IPS-18c (cell line): ENCODE data around the gene SNX24.
"Not testable (repeated sequence)": the region's sequence is repeated elsewhere in the genome, so short reads cannot be mapped to it uniquely, and the experiment has no call there.

ENCODE experiments used
- H3K4me3 ChIP-seq: 2 replicates; pipeline ENCODE4 v1.7.0; 2013; ENCODE audit warnings: low read depth, mild to moderate bottlenecking, low read length, moderate library complexity; ENCODE audit not compliant: insufficient read depth
- H3K9me3 ChIP-seq: one replicate; pipeline ENCODE4 v1.6.1; 2013; ENCODE audit warnings: mild to moderate bottlenecking, low read length, moderate library complexity; ENCODE audit not compliant: control insufficient read depth, insufficient read depth

The SNX24 gene

DNA sequence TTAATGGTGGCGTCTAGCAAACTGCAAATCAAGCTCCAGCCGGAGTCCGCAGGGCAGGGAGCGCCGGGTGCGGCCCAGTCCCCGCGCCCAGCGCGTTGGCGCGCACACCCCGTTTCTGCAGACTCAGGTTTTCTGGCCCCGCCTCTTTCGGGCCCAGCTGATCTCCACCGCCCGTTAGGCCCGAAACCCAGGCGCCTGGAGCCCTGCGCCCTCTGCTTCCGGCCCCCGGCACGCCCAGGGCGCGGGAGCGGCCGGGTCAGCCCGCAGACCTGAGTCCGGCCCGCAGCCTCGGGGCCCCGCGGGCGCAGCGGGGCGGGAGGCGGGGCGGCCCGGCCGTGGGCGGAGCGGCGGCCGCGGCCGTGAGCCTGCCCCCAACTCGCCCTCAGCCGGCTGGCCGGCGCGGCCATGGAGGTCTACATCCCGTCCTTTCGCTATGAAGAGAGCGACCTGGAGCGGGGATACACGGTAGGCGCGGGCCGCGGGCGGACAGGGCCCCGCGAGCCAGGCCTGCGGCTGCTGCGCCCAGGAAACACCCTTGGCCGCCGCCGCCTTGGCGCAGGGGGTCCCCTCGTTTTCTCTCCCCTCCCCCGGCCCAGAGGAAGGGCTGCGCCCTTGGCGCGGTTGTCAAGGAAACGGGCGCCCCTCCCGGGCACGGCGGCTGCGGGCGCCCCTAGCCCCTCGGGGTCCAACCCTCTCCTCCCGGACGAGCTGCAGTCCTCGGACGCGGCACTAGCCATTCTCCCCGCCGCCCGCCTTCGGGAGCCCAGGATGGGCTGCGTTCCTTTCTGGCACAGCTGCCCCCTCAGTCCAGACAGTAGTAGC lies at the start of gene SNX24:
Gene SNX24 (plus strand): TSS at position 385 of the 822 bp plus-strand sequence. CDS start 21 bp downstream, at position 406.
- H3K9me3 ChIP-seq: no peaks in the 10 kb centered on the region
- peak within 1 kb of the TSS; percentile 85 for H3K4me3 ChIP-seq

DNA sequence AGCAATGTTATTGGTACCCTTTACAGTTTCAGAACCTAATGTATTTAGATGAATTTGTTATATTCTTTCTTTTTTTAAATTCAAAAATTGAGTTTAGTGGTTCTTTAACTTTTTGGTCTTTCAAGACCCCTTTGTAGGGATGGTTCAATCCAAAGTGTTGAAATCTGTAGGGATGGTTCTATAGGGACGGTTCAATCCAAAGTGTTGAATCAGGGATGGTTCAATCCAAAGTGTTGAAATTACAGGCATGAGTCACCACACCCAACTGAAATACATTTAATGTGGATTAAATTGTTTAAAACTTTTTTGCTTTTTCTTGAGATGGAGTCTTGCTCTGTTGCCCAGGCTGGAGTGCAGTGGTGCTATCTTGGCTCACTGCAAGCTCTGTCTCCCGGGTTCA lies 39.9 kb upstream of the SNX24 start:
- H3K9me3 ChIP-seq: peaks cover 2% of the 10 kb centered on the region
- no peak overlapping the region for H3K4me3 ChIP-seq

GRCh38 chr5:122810405-122810804 lies 35.0 kb upstream of the SNX24 start:
- Histone ChIP-seq H3K4me3 (no peak overlapping the region), H3K9me3 (no peaks in the 10 kb centered on the region)

- Histone ChIP-seq H3K9me3 (no peaks in the 10 kb centered on the region), H3K4me3 (no peak overlapping the region)
Measured at GRCh38 chr5:122815218-122815767, 30.1 kb upstream of the SNX24 start.

- no peak overlapping the region for H3K4me3 ChIP-seq
- no peaks in the 10 kb centered on the region for H3K9me3 ChIP-seq
Measured at GRCh38 chr5:122816756-122817155, 28.7 kb upstream of the SNX24 start.

GRCh38 chr5:122831984-122832383 lies 13.4 kb upstream of the SNX24 start:
- H3K4me3 ChIP-seq: no peak overlapping the region

DNA sequence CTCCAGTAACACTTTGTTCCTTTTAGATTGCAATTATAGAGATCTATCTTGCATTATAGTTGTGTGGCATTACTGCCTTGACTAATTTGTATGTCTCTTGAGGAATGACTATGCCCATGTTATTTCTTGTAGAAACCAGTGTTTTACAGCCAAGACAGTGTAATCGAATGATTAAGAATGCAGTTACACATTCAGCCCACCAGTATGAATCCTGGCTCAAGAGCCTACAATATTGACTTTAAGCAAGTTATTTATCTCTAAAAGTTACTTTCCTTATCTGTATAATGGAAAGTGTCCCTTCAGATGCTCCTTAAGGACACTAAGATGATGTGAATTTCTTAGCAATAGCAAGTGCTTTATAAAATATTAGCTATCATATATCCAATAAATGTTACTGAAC lies 9.7 kb upstream of the SNX24 start:
- Histone ChIP-seq H3K4me3 (no peak overlapping the region), H3K9me3 (no peaks in the 10 kb centered on the region)

More at GRCh38 chr5:122831984-122832383, 13.4 kb upstream of the SNX24 start:
- H3K9me3 ChIP-seq: no peaks in the 10 kb centered on the region

- H3K4me3 ChIP-seq: no peak overlapping the region
Measured at GRCh38 chr5:122836947-122837346, 8.5 kb upstream of the SNX24 start.

DNA sequence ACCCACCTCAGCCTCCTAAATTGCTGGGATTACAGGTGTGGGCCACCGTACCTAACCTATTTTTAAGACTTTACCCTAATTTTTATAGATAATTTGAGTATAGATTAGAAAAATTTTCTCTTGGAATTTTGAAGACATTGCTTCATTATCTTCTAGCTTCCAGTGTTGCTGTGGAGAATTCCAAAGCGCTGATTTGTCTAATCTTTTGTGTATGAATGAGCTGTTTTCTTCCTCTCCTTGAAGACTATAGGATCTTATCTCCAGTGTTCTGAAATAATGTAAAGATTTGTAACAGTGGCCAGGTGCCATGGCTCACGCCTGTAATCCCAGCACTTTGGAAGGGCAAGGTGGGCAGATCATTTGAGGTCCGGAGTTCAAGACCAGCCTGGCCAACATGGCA lies 5.7 kb upstream of the SNX24 start:
- Histone ChIP-seq H3K9me3 (no peaks in the 10 kb centered on the region), H3K4me3 (no peak overlapping the region)

More at GRCh38 chr5:122836947-122837346, 8.5 kb upstream of the SNX24 start:
- H3K9me3 ChIP-seq: no peaks in the 10 kb centered on the region

GRCh38 chr5:122842016-122842580 lies 3.3 kb upstream of the SNX24 start:
- no peak overlapping the region for H3K4me3 ChIP-seq
- no peaks in the 10 kb centered on the region for H3K9me3 ChIP-seq

DNA sequence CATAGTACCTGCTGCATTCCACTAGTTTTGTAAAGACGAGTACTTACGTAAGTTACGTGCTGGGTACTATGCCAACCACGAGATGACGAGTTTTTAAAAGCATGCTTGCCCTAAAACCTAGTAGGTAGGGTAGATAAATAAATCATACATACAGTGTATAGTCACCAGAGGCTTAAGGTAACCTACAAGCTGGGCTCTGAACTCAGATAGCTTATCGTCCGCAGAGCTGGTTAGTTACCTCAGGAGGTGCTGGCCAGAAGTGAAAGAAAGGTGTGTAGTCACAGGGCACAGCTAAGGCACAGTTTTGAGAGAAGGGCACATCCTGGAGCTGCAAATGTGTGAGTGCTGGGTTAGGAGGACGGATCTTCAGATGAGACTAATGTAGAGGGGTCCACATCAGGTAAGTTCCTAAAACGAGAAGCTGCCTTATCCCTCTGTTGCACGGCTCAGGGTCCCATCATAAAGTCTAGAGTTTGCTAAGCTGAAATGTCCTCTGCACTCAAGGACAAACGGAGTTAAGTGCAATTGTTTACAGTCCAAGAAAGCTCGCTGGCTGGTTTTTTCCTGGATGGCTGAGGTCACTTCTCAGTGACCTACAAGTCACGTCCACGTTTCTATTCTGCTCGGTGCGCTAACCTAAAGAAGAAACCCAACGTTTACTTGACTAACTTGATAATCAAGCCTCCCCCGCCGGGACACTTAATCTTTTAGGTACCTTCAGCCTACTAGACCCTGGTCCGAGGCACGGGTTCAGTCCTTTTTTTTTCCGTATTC lies 1.1 kb upstream of the SNX24 start:
- Histone ChIP-seq H3K4me3 (peak overlapping the region; percentile 85; the same call in 1 of the 2 replicates), H3K9me3 (no peaks in the 10 kb centered on the region)

DNA sequence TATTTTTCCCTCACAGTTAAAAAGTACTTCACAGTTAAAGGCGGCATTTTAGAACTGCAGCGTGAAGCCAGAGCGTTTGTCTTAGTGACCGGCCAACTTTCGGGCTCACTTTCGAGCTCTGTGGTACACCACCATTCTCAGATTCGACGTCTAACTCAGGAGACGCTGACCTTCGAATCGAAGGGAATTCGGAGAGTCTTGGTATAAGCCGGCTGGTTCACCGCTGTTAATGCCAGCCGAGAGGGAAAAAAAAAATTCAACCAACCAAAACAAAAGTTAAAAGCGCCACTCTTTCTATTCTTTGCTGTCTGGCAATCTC lies 544 bp upstream of the SNX24 start:
- Histone ChIP-seq H3K4me3 (peak overlapping the region; percentile 85; the same call in 1 of the 2 replicates), H3K9me3 (no peaks in the 10 kb centered on the region)

DNA sequence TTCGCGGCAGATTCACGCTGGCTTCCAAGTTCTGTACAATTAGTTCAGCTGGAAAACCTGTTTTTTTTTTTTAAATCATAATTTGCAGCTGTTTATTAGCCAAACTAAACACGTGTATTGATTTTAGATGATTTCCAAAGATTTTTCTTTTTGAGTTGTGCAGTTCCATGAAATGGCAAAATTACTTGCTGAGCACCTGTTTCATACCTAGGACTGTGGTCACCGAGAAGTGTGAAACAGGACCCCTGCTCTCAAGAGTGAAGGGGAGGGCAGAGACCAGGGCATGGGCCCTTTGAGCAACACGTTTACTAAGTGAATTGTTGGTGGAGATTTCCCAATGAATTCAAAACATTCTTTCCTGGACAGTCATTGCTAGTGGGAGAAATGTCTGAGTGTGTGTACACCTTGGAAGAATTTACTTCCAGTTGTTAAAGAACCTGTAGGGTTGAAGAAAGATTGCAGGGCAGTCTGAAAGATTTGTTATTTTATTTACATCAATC lies 688 bp downstream of the SNX24 start:
- Histone ChIP-seq H3K4me3 (peak overlapping the region; percentile 85), H3K9me3 (no peaks in the 10 kb centered on the region)

DNA sequence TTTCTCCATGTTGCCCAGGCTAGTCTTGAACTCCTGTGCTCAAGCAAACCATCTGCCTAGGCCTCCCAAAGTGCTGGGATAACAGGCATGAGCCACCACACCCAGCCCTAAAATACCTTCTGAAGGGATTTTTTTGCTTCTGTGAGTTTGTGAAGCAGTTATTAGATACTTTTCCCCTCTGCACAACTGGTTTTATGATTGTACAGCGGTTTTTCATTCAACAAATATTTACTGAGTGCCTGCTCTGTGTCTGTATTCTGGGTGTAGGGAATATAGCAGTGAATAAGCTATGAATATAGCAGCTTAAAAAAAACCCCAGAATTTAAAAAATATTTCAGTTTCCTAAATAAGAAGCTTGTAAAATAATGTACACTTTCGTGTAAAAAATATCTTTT lies 2.3 kb downstream of the SNX24 start:
- H3K9me3 ChIP-seq: no peaks in the 10 kb centered on the region
- H3K4me3 ChIP-seq: no peak overlapping the region

DNA sequence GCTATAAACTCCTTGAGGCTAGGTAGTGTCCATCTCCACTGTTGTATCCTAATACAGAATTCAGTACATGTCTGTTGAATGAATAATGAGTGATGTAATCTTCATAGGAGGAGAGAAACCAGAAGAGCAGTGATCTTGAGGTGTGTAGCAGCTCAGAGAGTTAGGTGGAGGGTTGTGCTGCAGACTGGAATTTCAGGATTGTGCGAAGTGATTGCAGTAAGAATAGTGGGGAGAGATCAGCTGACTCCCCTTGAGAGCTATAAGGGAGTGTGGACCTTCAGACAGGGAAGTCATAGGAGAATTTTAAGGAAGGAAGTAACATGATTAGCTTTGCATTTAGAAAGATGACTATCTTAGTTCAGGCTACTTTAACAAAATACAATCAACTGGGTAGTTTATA lies 4.4 kb downstream of the SNX24 start:
- H3K9me3 ChIP-seq: no peaks in the 10 kb centered on the region
- no peak overlapping the region for H3K4me3 ChIP-seq

GRCh38 chr5:122857538-122857937 lies 12.1 kb downstream of the SNX24 start:
- not testable (repeated sequence) for H3K9me3 ChIP-seq, H3K4me3 ChIP-seq

DNA sequence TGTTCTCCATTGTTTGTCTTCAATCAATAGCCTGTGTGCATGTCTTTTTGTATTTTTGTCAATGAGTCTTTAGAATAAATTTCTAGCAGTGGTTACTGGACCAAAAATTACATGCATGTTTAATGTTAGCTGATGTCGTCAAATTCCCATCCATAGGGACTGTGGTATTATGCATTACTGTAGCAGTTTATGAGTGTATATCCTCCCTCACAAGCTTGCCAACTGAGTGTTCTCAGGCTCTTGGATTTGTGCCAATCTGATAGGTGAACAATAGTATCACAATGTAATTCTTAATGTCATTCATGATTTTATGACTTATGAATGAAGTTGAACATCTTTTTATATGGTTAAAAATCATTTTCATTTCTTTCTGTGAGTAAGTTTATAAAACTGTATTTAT lies 13.0 kb downstream of the SNX24 start:
- Histone ChIP-seq H3K9me3 (no peaks in the 10 kb centered on the region), H3K4me3 (no peak overlapping the region)
